GM23248 (cell line): Measurements from ENCODE around the gene JARID2.

Experiments
- EZH2 ChIP-seq: fragments of 200-600 bp; sonication (generic); IDR thresholded peaks from 2 replicates; pipeline ENCODE4 v1.6.1; 2018; ENCODE audit warnings: antibody characterized with exemption, mild to moderate bottlenecking; ENCODE audit not compliant: insufficient read depth, poor library complexity, severe bottlenecking
- EZH2phosphoT487 ChIP-seq: fragments of 200-600 bp; sonication (generic); IDR thresholded peaks from 2 replicates; pipeline ENCODE4 v1.6.1; 2018; ENCODE audit warnings: antibody characterized with exemption, moderate library complexity, mild to moderate bottlenecking, low read depth; ENCODE audit not compliant: insufficient read depth

GRCh38 chr6:15518057-15518456 lies 272.2 kb downstream of the JARID2 start:
- no peak for TF ChIP-seq EZH2
- TF ChIP-seq EZH2phosphoT487 = no peak
